K562 treated with DMSO at 1 percent for 12 hours (cell line): ENCODE measurements around the gene IRS1. TPM values are rescaled to one million over a fixed set of nuclear protein-coding genes. Genes with fewer than 3 reads are reported as not detected.

ENCODE experiments used
- total RNA-seq: library from RNA; unstranded; fragments of 300-600 nt; gene quantifications from 2 replicates; pipeline ENCODE4 v1.2.3, GENCODE V29; 2022; ENCODE audit not compliant: insufficient read depth

IRS1 gene
- 0.37 TPM in 1 of 2 replicates, not detected in the other for total RNA-seq

GRCh38 chr2:226799211-226799975 is at the start of gene IRS1:
TSS of gene IRS1 (minus strand) at chr2:226799820. CDS start at chr2:226798738, 1,082 bp downstream.

GRCh38 chr2:226835796-226836547 is 36.4 kb upstream of the IRS1 start, which contains the start of gene RHBDD1:
TSS of gene RHBDD1 (plus strand) at chr2:226836054. CDS start at chr2:226864694, 28,640 bp downstream.

Other genes starting within 250 kb of the IRS1 start
- gene RHBDD1, start 36.2 kb upstream of the IRS1 start, total RNA-seq, result 3.5 and 29.1 TPM in 2 replicates